AG04449 (cell line): ENCODE results near the gene CFAP299.
A peak's percentile ranks its signal among the peaks of the same experiment; 100 is the strongest.

Experiments
- CTCF ChIA-PET: fragments of 350-600 bp; formaldehyde crosslinking; extraction: SDS; loops from one replicate; lab custom pipeline; 2021; ENCODE audit warnings: antibody characterized with exemption; lab: Yijun Ruan, JAX
- POLR2A ChIA-PET: fragments of 400-600, 350-600 bp; formaldehyde crosslinking; extraction: SDS; loops from one replicate; lab custom pipeline; 2020; ENCODE audit warnings: antibody characterized with exemption, inconsistent platforms; lab: Yijun Ruan, JAX
- DNase-seq: peaks from one replicate; pipeline ENCODE4 v3.0.0-alpha.2; 2010; ENCODE audit warnings: low read depth, low spot score
- H3K4me3 ChIP-seq: 2 replicates; pipeline ENCODE4 v1.5.1; 2011; ENCODE audit warnings: low read depth, mild to moderate bottlenecking, control low read depth, low read length
- CTCF ChIP-seq: IDR thresholded peaks from one replicate; pipeline ENCODE4 v1.5.1; 2011; ENCODE audit warnings: mild to moderate bottlenecking, moderate library complexity, low read length, control low read depth, inconsistent platforms; ENCODE audit not compliant: insufficient read depth; ENCODE audit errors: missing control alignments

The CFAP299 gene

GRCh38 chr4:80711956-80712355, 376.4 kb downstream of the CFAP299 start:
- H3K4me3 ChIP-seq, result no peak overlapping the region
- DNase-seq, result peak; percentile 61
- TF ChIP-seq CTCF, result no peak
- ChIA-PET POLR2A (no interaction called here), CTCF (no interaction called here)

- CTCF ChIA-PET, result no interaction called here
- TF ChIP-seq CTCF, result no peak
- H3K4me3 ChIP-seq, result no peak overlapping the region
- POLR2A ChIA-PET, result no interaction called here
- DNase-seq, result no peak
These were observed 377.9 kb downstream of the CFAP299 start for GRCh38 chr4:80713409-80713808.

DNA sequence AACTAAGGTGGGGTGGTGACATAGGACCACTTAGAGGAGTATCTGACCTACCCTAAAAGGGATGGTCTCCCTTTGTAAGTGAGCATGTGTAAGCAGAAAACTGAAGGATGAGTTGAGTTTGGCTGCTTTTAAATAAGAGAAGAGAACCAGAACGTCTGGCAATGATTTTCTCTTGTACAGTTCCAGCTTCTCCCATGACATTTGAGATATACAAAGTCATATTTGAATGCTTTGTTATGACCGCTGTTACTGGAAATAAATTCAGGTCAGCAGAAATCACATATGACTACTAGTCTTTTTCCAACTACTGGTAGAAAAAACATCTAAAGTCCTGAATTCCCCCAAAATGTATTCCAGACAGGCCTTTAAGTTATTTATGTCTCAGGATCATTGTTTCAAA, 381.7 kb downstream of the CFAP299 start:
- no peak overlapping the region for H3K4me3 ChIP-seq
- CTCF ChIA-PET, result no interaction called here
- POLR2A ChIA-PET, result no interaction called here
- no peak for DNase-seq
- TF ChIP-seq CTCF, result no peak

- POLR2A ChIA-PET, result no interaction called here
- CTCF ChIA-PET, result no interaction called here
These were observed 390.9 kb downstream of the CFAP299 start for GRCh38 chr4:80726471-80726870.

DNA sequence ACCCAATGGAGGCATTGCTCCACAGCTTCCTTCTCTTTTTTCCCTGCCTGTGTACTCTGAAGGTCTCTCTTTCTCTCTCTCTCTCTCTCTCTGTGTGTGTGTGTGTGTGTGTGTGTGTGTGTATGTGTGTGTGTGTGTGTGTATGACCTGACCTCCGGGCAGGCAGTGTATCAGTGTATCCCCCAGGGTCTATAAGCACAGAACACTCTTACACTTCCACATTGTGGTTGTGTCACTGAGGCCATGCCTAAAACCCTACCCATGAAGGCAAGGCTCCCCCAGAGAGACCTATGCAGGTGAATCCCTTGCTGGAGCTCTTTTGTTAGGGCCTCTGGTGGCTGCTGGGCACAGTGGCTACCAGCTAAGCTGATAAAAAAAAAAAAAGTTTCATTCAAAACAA, 394.6 kb downstream of the CFAP299 start:
- ChIA-PET POLR2A (no interaction called here), CTCF (no interaction called here)
- TF ChIP-seq CTCF, result no peak
- no peak for DNase-seq
- no peak overlapping the region for H3K4me3 ChIP-seq

More at GRCh38 chr4:80726471-80726870, 390.9 kb downstream of the CFAP299 start:
- H3K4me3 ChIP-seq, result no peak overlapping the region
- TF ChIP-seq CTCF, result no peak
- DNase-seq, result no peak

DNA sequence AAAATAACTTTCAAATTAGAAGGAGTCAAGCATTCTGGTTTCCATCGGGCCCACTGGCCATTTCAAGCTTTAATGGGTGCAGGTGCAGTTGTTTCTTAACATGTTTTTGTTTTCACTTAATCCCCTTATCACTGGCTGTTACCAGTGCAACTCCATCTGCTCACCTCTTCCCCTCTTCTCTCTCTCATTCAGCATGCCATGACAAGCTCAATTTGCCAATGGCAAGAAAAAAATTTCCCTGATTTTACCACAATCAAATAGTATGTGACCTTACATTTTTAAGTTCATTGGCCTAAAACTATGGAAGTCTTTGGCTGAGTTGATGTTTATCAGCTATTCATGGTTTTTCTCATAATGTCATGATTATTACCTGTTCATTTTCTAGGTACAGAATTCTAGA, 395.9 kb downstream of the CFAP299 start:
- POLR2A ChIA-PET, result no interaction called here
- DNase-seq, result no peak
- no peak overlapping the region for H3K4me3 ChIP-seq
- CTCF ChIA-PET, result no interaction called here
- TF ChIP-seq CTCF, result no peak

- H3K4me3 ChIP-seq, result no peak overlapping the region
- ChIA-PET CTCF (no interaction called here), POLR2A (no interaction called here)
- no peak for DNase-seq
- no peak for TF ChIP-seq CTCF
These were observed 396.5 kb downstream of the CFAP299 start for GRCh38 chr4:80732010-80732409.
